H9 (cell line): Measurements from ENCODE around the gene CFAP99. TPM values are rescaled to one million over a fixed set of nuclear protein-coding genes. Genes with fewer than 3 reads are reported as not detected.

Experiments
- DNase-seq: peaks from one replicate; pipeline ENCODE4 v3.0.0-alpha.2; 2017
- H2AFZ ChIP-seq: one replicate; pipeline ENCODE4 v1.6.1; 2013; ENCODE audit warnings: mild to moderate bottlenecking, low read length, control low read depth, moderate library complexity
- H2AK5ac ChIP-seq: 2 replicates; pipeline ENCODE4 v1.6.1; 2013; ENCODE audit warnings: low read length, control low read depth, mixed read lengths; ENCODE audit not compliant: insufficient read length
- H2BK120ac ChIP-seq: one replicate; pipeline ENCODE4 v1.6.1; 2013; ENCODE audit warnings: low read depth, mild to moderate bottlenecking, low read length, control low read depth, inconsistent platforms; ENCODE audit not compliant: poor library complexity, severe bottlenecking
- H2BK12ac ChIP-seq: 2 replicates; pipeline ENCODE4 v1.6.1; 2013; ENCODE audit warnings: low read length, control low read depth, mixed read lengths, low read depth; ENCODE audit not compliant: insufficient read length
- H2BK15ac ChIP-seq: 2 replicates; pipeline ENCODE4 v1.6.1; 2013; ENCODE audit warnings: low read depth, low read length, control low read depth
- H2BK20ac ChIP-seq: one replicate; pipeline ENCODE4 v1.6.1; 2013; ENCODE audit warnings: low read depth, mild to moderate bottlenecking, low read length, control low read depth, inconsistent platforms; ENCODE audit not compliant: poor library complexity, severe bottlenecking
- H2BK5ac ChIP-seq: 2 replicates; pipeline ENCODE4 v1.6.1; 2013; ENCODE audit warnings: low read length, control low read depth, mixed read lengths; ENCODE audit not compliant: insufficient read length
- H3K14ac ChIP-seq: 2 replicates; pipeline ENCODE4 v1.6.1; 2013; ENCODE audit warnings: low read length, control low read depth; ENCODE audit not compliant: insufficient read depth
- H3K18ac ChIP-seq: 2 replicates; pipeline ENCODE4 v1.6.1; 2013; ENCODE audit warnings: low read depth, mild to moderate bottlenecking, mixed read lengths, low read length, control low read depth; ENCODE audit not compliant: insufficient read length
- H3K23ac ChIP-seq: 2 replicates; pipeline ENCODE4 v1.6.1; 2013; ENCODE audit warnings: low read length, control low read depth, mixed read lengths, low read depth; ENCODE audit not compliant: insufficient read length
- H3K23me2 ChIP-seq: 2 replicates; pipeline ENCODE4 v1.6.1; 2013; ENCODE audit warnings: low read depth, mild to moderate bottlenecking, mixed read lengths, low read length, control low read depth; ENCODE audit not compliant: insufficient read length, poor library complexity, severe bottlenecking
- H3K27ac ChIP-seq: 2 replicates; pipeline ENCODE4 v1.5.1; 2013; ENCODE audit warnings: low read length, control low read depth, mixed read lengths, low read depth; ENCODE audit not compliant: insufficient read length
- H3K27me3 ChIP-seq: 2 replicates; pipeline ENCODE4 v1.6.1; 2013; ENCODE audit warnings: low read length, control low read depth, inconsistent platforms; ENCODE audit not compliant: insufficient read depth
- H3K4ac ChIP-seq: 2 replicates; pipeline ENCODE4 v1.6.1; 2013; ENCODE audit warnings: low read depth, mild to moderate bottlenecking, control low read depth, inconsistent platforms, low read length, moderate library complexity
- H3K4me1 ChIP-seq: 2 replicates; pipeline ENCODE4 v1.6.1; 2013; ENCODE audit warnings: low read length, control low read depth, inconsistent platforms; ENCODE audit not compliant: insufficient read depth
- H3K4me2 ChIP-seq: 2 replicates; pipeline ENCODE4 v1.6.1; 2013; ENCODE audit warnings: low read length, control low read depth, mixed read lengths; ENCODE audit not compliant: insufficient read length, insufficient read depth
- H3K56ac ChIP-seq: 2 replicates; pipeline ENCODE4 v1.6.1; 2013; ENCODE audit warnings: low read depth, mild to moderate bottlenecking, mixed read lengths, low read length, control low read depth; ENCODE audit not compliant: insufficient read length
- H3K79me1 ChIP-seq: 2 replicates; pipeline ENCODE4 v1.6.1; 2013; ENCODE audit warnings: low read depth, mild to moderate bottlenecking, moderate library complexity, low read length, control low read depth, inconsistent platforms; ENCODE audit not compliant: insufficient read depth, poor library complexity, severe bottlenecking
- H3K79me2 ChIP-seq: 2 replicates; pipeline ENCODE4 v1.6.1; 2013; ENCODE audit warnings: low read length, control low read depth, inconsistent platforms; ENCODE audit not compliant: insufficient read depth
- H3K9ac ChIP-seq: 2 replicates; pipeline ENCODE4 v1.6.1; 2013; ENCODE audit warnings: low read length, control low read depth, mixed read lengths; ENCODE audit not compliant: insufficient read length; ENCODE audit errors: extremely low read depth
- H3K9me3 ChIP-seq: one replicate; pipeline ENCODE4 v1.6.1; 2013; ENCODE audit warnings: low read depth, low read length, inconsistent platforms; ENCODE audit not compliant: control insufficient read depth
- H3T11ph ChIP-seq: one replicate; pipeline ENCODE4 v1.6.1; 2013; ENCODE audit warnings: mild to moderate bottlenecking, low read length, control low read depth, inconsistent platforms
- H4K20me1 ChIP-seq: one replicate; pipeline ENCODE4 v1.6.1; 2013; ENCODE audit not compliant: control insufficient read depth, insufficient read length, insufficient read depth
- H4K5ac ChIP-seq: 2 replicates; pipeline ENCODE4 v1.6.1; 2013; ENCODE audit warnings: low read depth, mild to moderate bottlenecking, mixed read lengths, low read length, control low read depth; ENCODE audit not compliant: insufficient read length
- H4K8ac ChIP-seq: replicated peaks from 2 replicates; pipeline ENCODE4 v1.6.1; 2013; ENCODE audit warnings: low read length, control low read depth, mixed read lengths, low read depth; ENCODE audit not compliant: insufficient read length
- H4K91ac ChIP-seq: 2 replicates; pipeline ENCODE4 v1.6.1; 2013; ENCODE audit warnings: low read depth, mild to moderate bottlenecking, moderate library complexity, mixed read lengths, low read length, control low read depth; ENCODE audit not compliant: insufficient read length
- H3K27ac Mint-ChIP-seq, 3 experiments: 2 replicates in 2 of 3; 3 replicates in 1 of 3; pipeline ENCODE4 v1.8.0; 2020 to 2021; ENCODE audit warnings: mixed read lengths in 3 of 3, mild to moderate bottlenecking in 1 of 3, moderate library complexity in 1 of 3
- H3K27me3 Mint-ChIP-seq: 2 replicates; pipeline ENCODE4 v1.8.0; 2021; ENCODE audit warnings: low read depth, mild to moderate bottlenecking, moderate library complexity, mixed read lengths
- H3K36me3 Mint-ChIP-seq, 3 experiments: 2 replicates in 2 of 3; 3 replicates in 1 of 3; pipeline ENCODE4 v1.8.0; 2020 to 2021; ENCODE audit warnings: low read depth in 3 of 3, mixed read lengths in 3 of 3; ENCODE audit not compliant: insufficient read depth in 1 of 3
- H3K4me1 Mint-ChIP-seq, 2 experiments: 2 replicates each; pipeline ENCODE4 v1.8.0; 2020; ENCODE audit warnings: mixed read lengths in 2 of 2
- H3K4me3 Mint-ChIP-seq, 2 experiments: 2 replicates in 1 of 2; 3 replicates in 1 of 2; pipeline ENCODE4 v1.8.0; 2020 to 2021; ENCODE audit warnings: mild to moderate bottlenecking in 2 of 2, mixed read lengths in 2 of 2, moderate library complexity in 1 of 2
- H3K9me3 Mint-ChIP-seq, 2 experiments: 2 replicates in 1 of 2; 3 replicates in 1 of 2; pipeline ENCODE4 v1.8.0; 2020; ENCODE audit warnings: mild to moderate bottlenecking in 2 of 2, mixed read lengths in 2 of 2, moderate library complexity in 1 of 2
- CTCF ChIP-seq: fragments of 200-600 bp; sonication (generic); conservative IDR thresholded peaks from 3 replicates; pipeline ENCODE4 v1.8.0; 2021; ENCODE audit warnings: antibody characterized with exemption, mild to moderate bottlenecking
- WGBS: extraction: QIAGEN DNeasy Blood & Tissue Kit; methylation state at CpG from one replicate; pipeline ENCODE4 v1.1.7; 2013; ENCODE audit warnings: missing lambda C conversion rate, low lambda C conversion rate, mixed read lengths; ENCODE audit not compliant: insufficient read length; ENCODE audit errors: extremely low coverage; 5-methylcytosine and 5-hydroxymethylcytosine counted together
- total RNA-seq: library from RNA; stranded (reverse); gene quantifications from 2 replicates; pipeline ENCODE4 v1.2.1, GENCODE V29; 2021

CFAP99 gene
- total RNA-seq, 1 experiment from 2014 or later, result 0.35 TPM

GRCh38 chr4:2400841-2401609 is 17.7 kb upstream of the CFAP99 start:
- Histone ChIP-seq H4K91ac (no peak overlapping the region), H2BK12ac (no peak overlapping the region), H3T11ph (no peak overlapping the region), H3K79me1 (no peaks in the 10 kb centered on the region), H3K9ac (no peak overlapping the region), H3K79me2 (no peaks in the 10 kb centered on the region), H2BK5ac (no peak overlapping the region), H3K27ac (no peak overlapping the region), H3K18ac (no peak overlapping the region), H3K14ac (no peak overlapping the region), H4K5ac (no peak overlapping the region), H2AK5ac (no peak overlapping the region), H4K20me1 (no peaks in the 10 kb centered on the region), H3K56ac (no peak overlapping the region), H3K9me3 (no peaks in the 10 kb centered on the region), H3K23me2 (peaks cover 3% of the 10 kb centered on the region), H2BK15ac (no peak overlapping the region), H3K23ac (no peak overlapping the region), H2AFZ (no peak overlapping the region), H2BK20ac (no peak overlapping the region), H2BK120ac (no peak overlapping the region), H3K4me2 (no peak overlapping the region), H4K8ac (no peak overlapping the region), H3K27me3 (no peaks in the 10 kb centered on the region), H3K4me1 (peaks cover 6% of the 10 kb centered on the region; the same call in 1 of the 2 replicates), H3K4ac (no peak overlapping the region)
- H3K4me1 Mint-ChIP-seq, result peaks cover 18 to 25% of the 10 kb centered on the region in 2 experiments
- H3K27me3 Mint-ChIP-seq, result peaks cover 27% of the 10 kb centered on the region
- H3K9me3 Mint-ChIP-seq, result no peaks in the 10 kb centered on the region
- no peak for DNase-seq
- no peak overlapping the region for H3K27ac Mint-ChIP-seq
- TF ChIP-seq CTCF, result no peak
- H3K36me3 Mint-ChIP-seq, result no peaks in the 10 kb centered on the region; a peak in 1 of 7 replicates
- peak overlapping the region in 1 of 2 experiments; percentile 80; a peak in 1 of 5 replicates for H3K4me3 Mint-ChIP-seq
- no CpG with 5 or more reads among the region's 15 CpGs for WGBS
